ENCODE measurements around the gene COL24A1.
A peak's percentile ranks its signal among the peaks of the same experiment; 100 is the strongest.

DNA sequence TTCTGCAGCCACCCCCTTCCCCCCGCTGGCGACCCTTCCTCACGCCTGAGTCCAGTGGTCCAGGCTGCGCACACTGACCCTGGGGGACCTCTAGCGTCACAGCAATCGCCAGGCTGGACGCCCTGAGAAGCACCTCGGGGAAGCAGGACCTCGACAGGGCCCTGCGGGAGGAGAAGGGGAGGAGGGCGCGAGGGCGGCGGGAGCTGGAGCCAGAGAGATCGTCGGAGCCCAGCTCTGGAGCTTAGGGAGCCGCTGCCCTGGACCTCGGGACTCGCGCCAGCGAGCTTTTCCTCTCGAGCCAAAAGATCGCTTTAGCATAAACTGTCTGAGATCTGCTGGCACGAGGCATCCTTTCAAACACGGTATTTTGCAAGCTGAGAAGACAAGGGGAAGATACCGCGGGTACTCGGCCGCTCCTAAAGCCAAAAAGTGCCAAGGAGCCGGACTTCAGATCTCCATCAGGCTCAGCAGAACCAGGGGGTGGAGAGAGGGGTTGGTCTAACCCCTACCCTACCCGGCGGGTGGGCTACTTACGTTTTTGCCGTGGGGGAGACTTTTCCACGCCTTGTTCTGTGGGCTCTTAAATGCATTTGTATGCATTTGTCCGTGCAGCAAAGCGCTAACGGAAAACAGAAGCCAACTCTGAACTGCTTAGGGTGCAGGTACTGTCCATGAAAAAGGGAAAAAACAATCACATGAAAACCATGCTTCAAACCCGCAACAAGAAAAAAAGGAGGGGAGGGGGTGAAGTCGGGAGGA lies 586 bp downstream of the COL24A1 start:
- TF ChIP-seq, protein P1, sequence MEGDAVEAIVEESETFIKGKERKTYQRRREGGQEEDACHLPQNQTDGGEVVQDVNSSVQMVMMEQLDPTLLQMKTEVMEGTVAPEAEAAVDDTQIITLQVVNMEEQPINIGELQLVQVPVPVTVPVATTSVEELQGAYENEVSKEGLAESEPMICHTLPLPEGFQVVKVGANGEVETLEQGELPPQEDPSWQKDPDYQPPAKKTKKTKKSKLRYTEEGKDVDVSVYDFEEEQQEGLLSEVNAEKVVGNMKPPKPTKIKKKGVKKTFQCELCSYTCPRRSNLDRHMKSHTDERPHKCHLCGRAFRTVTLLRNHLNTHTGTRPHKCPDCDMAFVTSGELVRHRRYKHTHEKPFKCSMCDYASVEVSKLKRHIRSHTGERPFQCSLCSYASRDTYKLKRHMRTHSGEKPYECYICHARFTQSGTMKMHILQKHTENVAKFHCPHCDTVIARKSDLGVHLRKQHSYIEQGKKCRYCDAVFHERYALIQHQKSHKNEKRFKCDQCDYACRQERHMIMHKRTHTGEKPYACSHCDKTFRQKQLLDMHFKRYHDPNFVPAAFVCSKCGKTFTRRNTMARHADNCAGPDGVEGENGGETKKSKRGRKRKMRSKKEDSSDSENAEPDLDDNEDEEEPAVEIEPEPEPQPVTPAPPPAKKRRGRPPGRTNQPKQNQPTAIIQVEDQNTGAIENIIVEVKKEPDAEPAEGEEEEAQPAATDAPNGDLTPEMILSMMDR (IDR thresholded peaks at IDR 0.05; ENCODE audit: control extremely low read depth in 1 of 3, insufficient read depth in 1 of 3, low read depth in 1 of 3, low read length in 3 of 3): no peak
- TF ChIP-seq HDAC6 (IDR thresholded peaks at IDR 0.05; ENCODE audit: low read depth, low read length) (no peak), EZH2 (IDR thresholded peaks at IDR 0.05; ENCODE audit: low read depth, low read length, severe bottlenecking) (peak; percentile 56), SP2 (IDR thresholded peaks at IDR 0.05; ENCODE audit: low read length) (no peak), YY1 (IDR thresholded peaks at IDR 0.05; ENCODE audit: low read depth, low read length) (no peak), RBBP5 (IDR thresholded peaks at IDR 0.05; ENCODE audit: borderline replicate concordance, low read depth, low read length) (no peak)

Data from H1 (cell line).